OCI-LY3 (cell line): ENCODE data around the gene RPL18.
A peak's percentile ranks its signal among the peaks of the same experiment; 100 is the strongest.

Experiments
- EZH2phosphoT487 ChIP-seq: fragments of 200-600 bp; shearing (Covaris generic); IDR thresholded peaks from 2 replicates; pipeline ENCODE4 v1.6.1; 2018; ENCODE audit warnings: antibody characterized with exemption, mixed run types, low read depth
- TF ChIP-seq, protein P1 (sequence below): fragments of 200-600, 300-600 bp; sonication (generic); IDR thresholded peaks from 2 replicates; pipeline ENCODE4 v1.5.1; 2014; ENCODE audit warnings: antibody characterized with exemption, low read length, low read depth

DNA sequence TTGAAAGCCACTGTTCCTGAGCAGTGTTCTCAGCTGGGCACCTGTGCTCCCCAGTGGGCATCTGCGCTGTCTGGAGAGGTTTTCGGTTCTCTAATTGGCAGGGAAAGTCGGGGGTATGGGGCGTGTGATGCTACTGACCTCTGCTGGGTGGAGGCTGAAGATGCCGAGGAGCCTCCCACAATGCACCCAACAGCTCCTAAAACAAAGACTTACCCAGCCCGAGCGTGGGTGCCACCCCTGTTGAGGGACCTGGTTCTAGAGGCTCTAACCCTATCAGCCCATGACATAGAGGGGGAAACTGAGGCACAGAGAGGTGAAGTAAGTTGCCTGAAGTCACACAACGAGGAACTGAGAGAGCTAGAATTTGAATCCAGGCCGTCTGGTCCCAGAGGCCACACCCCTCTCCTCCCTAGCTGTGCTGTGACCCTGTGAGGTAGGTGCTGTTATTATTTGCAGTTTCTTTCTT is 10.1 kb downstream of the RPL18 start:
- TF ChIP-seq, protein P1, sequence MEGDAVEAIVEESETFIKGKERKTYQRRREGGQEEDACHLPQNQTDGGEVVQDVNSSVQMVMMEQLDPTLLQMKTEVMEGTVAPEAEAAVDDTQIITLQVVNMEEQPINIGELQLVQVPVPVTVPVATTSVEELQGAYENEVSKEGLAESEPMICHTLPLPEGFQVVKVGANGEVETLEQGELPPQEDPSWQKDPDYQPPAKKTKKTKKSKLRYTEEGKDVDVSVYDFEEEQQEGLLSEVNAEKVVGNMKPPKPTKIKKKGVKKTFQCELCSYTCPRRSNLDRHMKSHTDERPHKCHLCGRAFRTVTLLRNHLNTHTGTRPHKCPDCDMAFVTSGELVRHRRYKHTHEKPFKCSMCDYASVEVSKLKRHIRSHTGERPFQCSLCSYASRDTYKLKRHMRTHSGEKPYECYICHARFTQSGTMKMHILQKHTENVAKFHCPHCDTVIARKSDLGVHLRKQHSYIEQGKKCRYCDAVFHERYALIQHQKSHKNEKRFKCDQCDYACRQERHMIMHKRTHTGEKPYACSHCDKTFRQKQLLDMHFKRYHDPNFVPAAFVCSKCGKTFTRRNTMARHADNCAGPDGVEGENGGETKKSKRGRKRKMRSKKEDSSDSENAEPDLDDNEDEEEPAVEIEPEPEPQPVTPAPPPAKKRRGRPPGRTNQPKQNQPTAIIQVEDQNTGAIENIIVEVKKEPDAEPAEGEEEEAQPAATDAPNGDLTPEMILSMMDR = peak; percentile 88
- no peak for TF ChIP-seq EZH2phosphoT487
